Retinal pigment epithelial cell (primary cell): ENCODE data around the gene CDK14.

Source experiments
- DNase-seq: peaks from one replicate; pipeline ENCODE4 v3.0.0-alpha.2; 2010; ENCODE audit warnings: low read depth
- H3K4me3 ChIP-seq: 2 replicates; pipeline ENCODE4 v1.5.1; 2011; ENCODE audit warnings: mild to moderate bottlenecking, low read length, control low read depth, moderate library complexity
- CTCF ChIP-seq: conservative IDR thresholded peaks from 2 replicates; pipeline ENCODE4 v1.5.1; 2011; ENCODE audit warnings: low read depth, low read length, control low read depth, inconsistent platforms

Gene CDK14

GRCh38 chr7:91137788-91138368 is 541.8 kb downstream of the CDK14 start:
- TF ChIP-seq CTCF = no peak
- DNase-seq = no peak
- no peak overlapping the region for H3K4me3 ChIP-seq

GRCh38 chr7:91140286-91140685 is 544.2 kb downstream of the CDK14 start:
- no peak overlapping the region for H3K4me3 ChIP-seq
- no peak for TF ChIP-seq CTCF
- no peak for DNase-seq

GRCh38 chr7:91140982-91141381 is 544.9 kb downstream of the CDK14 start:
- DNase-seq = no peak
- no peak overlapping the region for H3K4me3 ChIP-seq
- no peak for TF ChIP-seq CTCF

- H3K4me3 ChIP-seq = no peak overlapping the region
- no peak for DNase-seq
- TF ChIP-seq CTCF = no peak
These were observed 546.6 kb downstream of the CDK14 start for GRCh38 chr7:91142743-91143142.

GRCh38 chr7:91149341-91150246 is 553.5 kb downstream of the CDK14 start:
- DNase-seq = no peak
- H3K4me3 ChIP-seq = no peak overlapping the region
- no peak for TF ChIP-seq CTCF

- DNase-seq = no peak
- no peak for TF ChIP-seq CTCF
- H3K4me3 ChIP-seq = no peak overlapping the region
These were observed 555.8 kb downstream of the CDK14 start for GRCh38 chr7:91151916-91152315.
